ENCODE measurements around the gene CDH22. TPM values are rescaled to one million over a fixed set of nuclear protein-coding genes. Genes with fewer than 3 reads are reported as not detected.

The CDH22 gene
- total RNA-seq, 3 donors from 2014 or later: 0.15 to 0.66 (median 0.16) TPM

GRCh38 chr20:46227272-46227767, 81.0 kb downstream of the CDH22 start:
- no peak overlapping the region for H3K4me3 ChIP-seq
- H3K36me3 ChIP-seq: no peaks in the 10 kb centered on the region
- no peaks in the 10 kb centered on the region for H3K9me3 ChIP-seq
- H3K27ac ChIP-seq: no peak overlapping the region
- peaks cover 0 to 28% of the 10 kb centered on the region in 2 donors for H3K27me3 ChIP-seq
- intact Hi-C loops (cut with DNase I; ENCODE audit: low total_unique reads): no loop called here
- DNase-seq (ENCODE audit: low spot score in 2 of 2): no peak
- TF ChIP-seq POLR2A (IDR thresholded peaks at IDR 0.05): no peak
- TF ChIP-seq POLR2AphosphoS5 (IDR thresholded peaks at IDR 0.05): no peak
- TF ChIP-seq CTCF (IDR thresholded peaks at IDR 0.05): no peak
- H3K4me1 ChIP-seq: no peaks in the 10 kb centered on the region

- H3K27ac ChIP-seq: no peak overlapping the region
- intact Hi-C loops (cut with DNase I; ENCODE audit: low total_unique reads): no loop called here
- no peak for DNase-seq (ENCODE audit: low spot score in 2 of 2)
Observed at GRCh38 chr20:46226602-46227001, 81.7 kb downstream of the CDH22 start.

GRCh38 chr20:46222521-46223007, 85.7 kb downstream of the CDH22 start:
- Histone ChIP-seq H3K4me1 (no peaks in the 10 kb centered on the region), H3K36me3 (no peaks in the 10 kb centered on the region), H3K27ac (no peak overlapping the region), H3K27me3 (peaks cover 0 to 22% of the 10 kb centered on the region in 2 donors), H3K4me3 (no peak overlapping the region), H3K9me3 (no peaks in the 10 kb centered on the region)
- no peak for DNase-seq (ENCODE audit: low spot score in 2 of 2)
- TF ChIP-seq POLR2A (IDR thresholded peaks at IDR 0.05): no peak
- TF ChIP-seq POLR2AphosphoS5 (IDR thresholded peaks at IDR 0.05): no peak
- TF ChIP-seq CTCF (IDR thresholded peaks at IDR 0.05): no peak
- intact Hi-C loops (cut with DNase I; ENCODE audit: low total_unique reads): no loop called here

More at GRCh38 chr20:46226602-46227001, 81.7 kb downstream of the CDH22 start:
- no peaks in the 10 kb centered on the region for H3K4me1 ChIP-seq
- peaks cover 0 to 28% of the 10 kb centered on the region in 2 donors for H3K27me3 ChIP-seq
- TF ChIP-seq POLR2A (IDR thresholded peaks at IDR 0.05) (no peak), POLR2AphosphoS5 (IDR thresholded peaks at IDR 0.05) (no peak), CTCF (IDR thresholded peaks at IDR 0.05) (no peak)
- H3K4me3 ChIP-seq: no peak overlapping the region
- H3K9me3 ChIP-seq: no peaks in the 10 kb centered on the region
- H3K36me3 ChIP-seq: no peaks in the 10 kb centered on the region

- no peak for DNase-seq (ENCODE audit: low spot score in 2 of 2)
- intact Hi-C loops (cut with DNase I; ENCODE audit: low total_unique reads): no loop called here
- H3K4me3 ChIP-seq: no peak overlapping the region
- no peak for TF ChIP-seq POLR2A (IDR thresholded peaks at IDR 0.05)
- peaks cover 0 to 10% of the 10 kb centered on the region in 2 donors for H3K27me3 ChIP-seq
- H3K9me3 ChIP-seq: no peaks in the 10 kb centered on the region
- H3K36me3 ChIP-seq: no peaks in the 10 kb centered on the region
- H3K4me1 ChIP-seq: no peaks in the 10 kb centered on the region
- H3K27ac ChIP-seq: no peak overlapping the region
Observed at GRCh38 chr20:46221256-46221833, 87.0 kb downstream of the CDH22 start.

- Histone ChIP-seq H3K36me3 (no peaks in the 10 kb centered on the region), H3K9me3 (no peaks in the 10 kb centered on the region), H3K4me3 (no peak overlapping the region), H3K27me3 (peaks cover 0 to 11% of the 10 kb centered on the region in 2 donors), H3K4me1 (no peaks in the 10 kb centered on the region), H3K27ac (no peak overlapping the region)
- DNase-seq (ENCODE audit: low spot score in 2 of 2): no peak
- intact Hi-C loops (cut with DNase I; ENCODE audit: low total_unique reads): loop anchor here (1.0 kb wide), 1 partner anchor 35 kb away; no protein-coding TSS in a partner anchor
- TF ChIP-seq POLR2A (IDR thresholded peaks at IDR 0.05): no peak
Observed at GRCh38 chr20:46220455-46221207, 87.7 kb downstream of the CDH22 start.

GRCh38 chr20:46219920-46220319, 88.4 kb downstream of the CDH22 start:
- DNase-seq (ENCODE audit: low spot score in 2 of 2): no peak
- intact Hi-C loops (cut with DNase I; ENCODE audit: low total_unique reads): loop anchor here (1.0 kb wide), 1 partner anchor 35 kb away; no protein-coding TSS in a partner anchor
- H3K27me3 ChIP-seq: peaks cover 0 to 12% of the 10 kb centered on the region in 2 donors
- H3K27ac ChIP-seq: no peak overlapping the region
- TF ChIP-seq POLR2AphosphoS5 (IDR thresholded peaks at IDR 0.05) (no peak), CTCF (IDR thresholded peaks at IDR 0.05) (no peak), POLR2A (IDR thresholded peaks at IDR 0.05) (no peak)
- H3K4me1 ChIP-seq: no peaks in the 10 kb centered on the region
- H3K4me3 ChIP-seq: no peak overlapping the region
- no peaks in the 10 kb centered on the region for H3K36me3 ChIP-seq
- no peaks in the 10 kb centered on the region for H3K9me3 ChIP-seq
